Peyer's patch (tissue), 4 donors: ENCODE results near the gene CD48.

Source experiments
- CTCF ChIP-seq, 6 experiments: fragments of 450-650 bp in 4 of 6; fragments of 200-600 bp in 2 of 6; sonication (generic) in 1 of 6; IDR thresholded peaks; one replicate each; pipeline ENCODE4 v1.5.1; 2017 to 2019; ENCODE audit warnings: antibody characterized with exemption in 6 of 6, mild to moderate bottlenecking in 3 of 6, moderate library complexity in 1 of 6
- POLR2A ChIP-seq, 2 donors: fragments of 450-650 bp; IDR thresholded peaks; one replicate each; pipeline ENCODE4 v1.5.1; 2017; ENCODE audit warnings: antibody characterized with exemption in 2 of 2, mild to moderate bottlenecking in 2 of 2, moderate library complexity in 2 of 2

- no peak for TF ChIP-seq CTCF (IDR thresholded peaks at IDR 0.05)
- no peak for TF ChIP-seq POLR2A (IDR thresholded peaks at IDR 0.05)
These were observed 65.4 kb downstream of the CD48 start for GRCh38 chr1:160646180-160646579.
